SK-N-SH (cell line): ENCODE results near the gene TRMT44. TPM values are rescaled to one million over a fixed set of nuclear protein-coding genes. Genes with fewer than 3 reads are reported as not detected.
A peak's percentile ranks its signal among the peaks of the same experiment; 100 is the strongest.

Experiments
- CTCF ChIA-PET: fragments of 300-600, 350-600 bp; formaldehyde crosslinking; extraction: SDS; loops from one replicate; lab custom pipeline; 2021; lab: Yijun Ruan, JAX
- POLR2A ChIA-PET: fragments of 350-600 bp; sonication (Branson Sonifier 250); formaldehyde crosslinking; extraction: SDS; loops from one replicate; lab custom pipeline; 2020; ENCODE audit warnings: antibody characterized with exemption, inconsistent platforms; lab: Yijun Ruan, JAX
- DNase-seq: peaks from one replicate; pipeline ENCODE4 v3.0.0; 2012
- H2AFZ ChIP-seq: fragments of 200-600 bp; sonication (generic); 2 replicates; pipeline ENCODE4 v1.8.1; 2016; ENCODE audit warnings: antibody characterized with exemption, mild to moderate bottlenecking, low read depth
- H3F3A ChIP-seq: fragments of 200-600 bp; sonication (generic); replicated peaks from 2 replicates; pipeline ENCODE3; 2016; ENCODE audit warnings: antibody characterized with exemption, mild to moderate bottlenecking; ENCODE audit not compliant: insufficient read depth
- H3K27ac ChIP-seq, 2 experiments: fragments of 200-500 bp in 1 of 2; fragments of 200-600 bp in 1 of 2; sonication (Bioruptor generic) in 1 of 2; sonication (generic), shearing (Covaris generic) in 1 of 2; 2 replicates each; pipeline versions ENCODE4 v1.5.1 to v1.6.1; 2014 to 2016; ENCODE audit warnings: low read depth in 2 of 2, inconsistent platforms in 1 of 2, low read length in 1 of 2, mild to moderate bottlenecking in 1 of 2, mixed read lengths in 1 of 2
- H3K27me3 ChIP-seq: fragments of 200-600 bp; sonication (generic), shearing (Covaris generic); 2 replicates; pipeline ENCODE4 v1.6.1; 2016; ENCODE audit warnings: mixed run types; ENCODE audit not compliant: insufficient read depth
- H3K36me3 ChIP-seq, 2 experiments: fragments of 200-500 bp in 1 of 2; fragments of 200-600 bp in 1 of 2; sonication (Bioruptor generic) in 1 of 2; sonication (generic) in 1 of 2; replicated peaks in 1 of 2; 2 replicates each; pipeline versions ENCODE3 to v1.5.1; 2014 to 2016; ENCODE audit warnings: low read length in 1 of 2, mild to moderate bottlenecking in 1 of 2; ENCODE audit not compliant: insufficient read depth in 2 of 2, control insufficient read depth in 1 of 2
- H3K4me1 ChIP-seq, 2 experiments: fragments of 200-500 bp in 1 of 2; fragments of 200-600 bp in 1 of 2; sonication (Bioruptor generic) in 1 of 2; sonication (generic), shearing (Covaris generic) in 1 of 2; 2 replicates each; pipeline versions ENCODE4 v1.5.1 to v1.6.1; 2014 to 2016; ENCODE audit warnings: low read depth in 1 of 2, low read length in 1 of 2, mixed run types in 1 of 2; ENCODE audit not compliant: insufficient read depth in 2 of 2, control insufficient read depth in 1 of 2
- H3K4me2 ChIP-seq: fragments of 200-600 bp; sonication (generic), shearing (Covaris generic); 2 replicates; pipeline ENCODE4 v1.6.1; 2017; ENCODE audit warnings: mixed run types
- H3K4me3 ChIP-seq, 2 experiments: fragments of 200-500 bp in 1 of 2; fragments of 200-600 bp in 1 of 2; sonication (Bioruptor generic) in 1 of 2; sonication (generic), shearing (Covaris generic) in 1 of 2; 2 replicates each; pipeline versions ENCODE4 v1.5.1 to v1.8.1; 2014 to 2016; ENCODE audit warnings: low read depth in 2 of 2, inconsistent platforms in 1 of 2, low read length in 1 of 2, mild to moderate bottlenecking in 1 of 2, mixed read lengths in 1 of 2, moderate library complexity in 1 of 2
- H3K79me2 ChIP-seq: fragments of 200-600 bp; sonication (generic); 2 replicates; pipeline ENCODE4 v1.8.1; 2017; ENCODE audit warnings: mild to moderate bottlenecking; ENCODE audit not compliant: insufficient read depth
- H3K9ac ChIP-seq: fragments of 200-600 bp; sonication (generic); 2 replicates; pipeline ENCODE4 v1.6.1; 2017; ENCODE audit warnings: mixed run types
- H3K9me2 ChIP-seq: fragments of 200-600 bp; sonication (generic); 2 replicates; pipeline ENCODE4 v1.6.1; 2017; ENCODE audit warnings: mixed run types
- H3K9me3 ChIP-seq: fragments of 200-600 bp; sonication (generic); 2 replicates; pipeline ENCODE4 v1.6.1; 2017; ENCODE audit warnings: mixed run types, mild to moderate bottlenecking, moderate library complexity
- H4K20me1 ChIP-seq: fragments of 200-600 bp; sonication (generic); 2 replicates; pipeline ENCODE4 v1.6.1; 2017; ENCODE audit warnings: mild to moderate bottlenecking, mixed run types; ENCODE audit not compliant: insufficient read depth
- ELF1 ChIP-seq: IDR thresholded peaks from 2 replicates; pipeline ENCODE4 v1.4.0; 2012
- FOSL2 ChIP-seq: IDR thresholded peaks from 2 replicates; pipeline ENCODE4 v1.4.0; 2012; ENCODE audit warnings: low read depth, mild to moderate bottlenecking, moderate library complexity, borderline replicate concordance
- FOXJ3 ChIP-seq: sonication (generic); formaldehyde crosslinking; IDR thresholded peaks from 2 replicates; pipeline ENCODE4 v1.5.1; 2020; ENCODE audit warnings: mild to moderate bottlenecking, missing genetic modification reagents
- FOXM1 ChIP-seq: IDR thresholded peaks from 2 replicates; pipeline ENCODE4 v1.4.0; 2012; ENCODE audit warnings: low read depth, mild to moderate bottlenecking
- GABPA ChIP-seq: IDR thresholded peaks from 2 replicates; pipeline ENCODE4 v1.4.0; 2012; ENCODE audit warnings: low read depth, mild to moderate bottlenecking
- GATA2 ChIP-seq: sonication (generic); formaldehyde crosslinking; IDR thresholded peaks from 2 replicates; pipeline ENCODE4 v1.5.0; 2020; ENCODE audit warnings: mild to moderate bottlenecking, missing genetic modification reagents
- JUND ChIP-seq: IDR thresholded peaks from 2 replicates; pipeline ENCODE4 v1.4.0; 2012
- NFIC ChIP-seq: IDR thresholded peaks from 2 replicates; pipeline ENCODE4 v1.4.0; 2012; ENCODE audit warnings: borderline replicate concordance
- POLR2AphosphoS5 ChIP-seq: IDR thresholded peaks from 2 replicates; pipeline ENCODE4 v1.6.1; 2012; ENCODE audit warnings: low read depth, low read length
- RAD21 ChIP-seq: IDR thresholded peaks from 2 replicates; pipeline ENCODE4 v1.6.1; 2012; ENCODE audit warnings: mild to moderate bottlenecking, low read length
- RCOR1 ChIP-seq: fragments of 150-350 bp; IDR thresholded peaks from 2 replicates; pipeline ENCODE4 v1.6.1; 2017; ENCODE audit warnings: antibody characterized with exemption, low read length
- SIN3A ChIP-seq: IDR thresholded peaks from 2 replicates; pipeline ENCODE4 v1.6.1; 2012; ENCODE audit warnings: low read depth, mild to moderate bottlenecking, low read length, moderate library complexity, borderline replicate concordance
- SMC3 ChIP-seq: IDR thresholded peaks from 2 replicates; pipeline ENCODE4 v1.6.1; 2012; ENCODE audit warnings: low read depth, low read length, improper control_type of control experiment
- YY1 ChIP-seq: IDR thresholded peaks from 2 replicates; pipeline ENCODE4 v1.4.0; 2012; ENCODE audit warnings: low read depth, mild to moderate bottlenecking
- ZBTB33 ChIP-seq: IDR thresholded peaks from 2 replicates; pipeline ENCODE4 v1.4.0; 2012; ENCODE audit warnings: low read depth, borderline replicate concordance
- WGBS: methylation state at CpG from one replicate; pipeline ENCODE4 v1.1.6; 2017; ENCODE audit warnings: low lambda C conversion rate; 5-methylcytosine and 5-hydroxymethylcytosine counted together
- polyA plus RNA-seq, 3 experiments: library from polyadenylated mRNA; depleted of rRNA; stranded (reverse); fragments of >200 nt; gene quantifications; 2 replicates each; pipeline ENCODE4 v1.2.3, GENCODE V29; 2012
- TF ChIP-seq, protein P1 (sequence below): IDR thresholded peaks from 2 replicates; pipeline ENCODE4 v1.4.0; 2012; ENCODE audit warnings: low read depth, borderline replicate concordance
- TF ChIP-seq, protein P2 (sequence below): fragments of 150-350 bp; IDR thresholded peaks from 2 replicates; pipeline ENCODE4 v1.6.1; 2016; ENCODE audit warnings: mild to moderate bottlenecking, low read depth, low read length
- TF ChIP-seq, protein P3 (sequence below): IDR thresholded peaks from 2 replicates; pipeline ENCODE4 v1.4.0; 2012; ENCODE audit warnings: low read depth

TRMT44 gene
- polyA plus RNA-seq, 1 of the 3 experiments (the other 2 are of a cell fraction): 6.0 TPM

DNA sequence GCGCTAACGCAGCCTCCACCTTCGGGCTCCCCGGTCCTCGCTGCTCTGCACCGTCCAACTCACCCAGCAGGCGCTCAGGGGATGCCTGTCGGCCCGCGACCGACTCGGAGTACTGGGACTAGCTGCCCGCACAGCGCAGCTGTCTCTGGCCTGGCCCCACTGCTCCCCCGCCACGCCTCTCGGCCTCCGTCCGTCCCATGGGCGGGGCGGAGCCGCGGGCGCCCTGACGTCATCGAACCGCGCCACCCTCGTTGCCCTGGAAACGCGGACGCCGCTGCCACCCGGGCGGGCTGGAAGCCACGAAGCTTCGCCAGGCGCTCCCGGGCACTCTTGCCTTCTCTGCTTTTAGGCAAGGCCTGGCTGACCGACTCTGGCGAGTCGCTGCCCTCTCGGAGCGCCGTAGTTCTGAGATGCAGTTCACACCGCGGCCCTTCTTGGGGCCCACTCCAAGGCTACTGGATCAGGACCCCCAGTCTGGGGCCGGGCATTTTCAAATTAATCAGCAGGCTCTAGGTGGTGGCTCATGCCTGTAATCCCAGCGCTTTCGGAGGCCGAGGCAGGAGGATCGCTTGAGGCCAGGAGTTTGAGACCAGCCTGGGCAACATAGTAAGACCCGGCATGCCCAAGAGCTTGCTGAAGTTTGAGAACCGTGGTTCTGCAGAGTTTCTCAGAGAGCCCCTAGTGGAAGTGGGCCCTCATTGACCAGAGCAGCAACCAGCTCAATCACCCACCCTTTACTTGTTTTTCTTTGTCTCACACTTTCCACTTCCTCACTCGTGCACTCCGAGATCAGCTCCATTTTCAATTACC is 12.1 kb upstream of the TRMT44 start (continued):
- TF ChIP-seq FOSL2 (no peak; the same call in 1 of the 2 replicates), SIN3A (peak; percentile 90), ZBTB33 (peak; percentile 29; the same call in 1 of the 2 replicates), ELF1 (peak; percentile 54; the same call in 1 of the 2 replicates), POLR2AphosphoS5 (peak; percentile 69; the same call in 1 of the 2 replicates)
- TF ChIP-seq, all 33 proteins: peak for 11

DNA sequence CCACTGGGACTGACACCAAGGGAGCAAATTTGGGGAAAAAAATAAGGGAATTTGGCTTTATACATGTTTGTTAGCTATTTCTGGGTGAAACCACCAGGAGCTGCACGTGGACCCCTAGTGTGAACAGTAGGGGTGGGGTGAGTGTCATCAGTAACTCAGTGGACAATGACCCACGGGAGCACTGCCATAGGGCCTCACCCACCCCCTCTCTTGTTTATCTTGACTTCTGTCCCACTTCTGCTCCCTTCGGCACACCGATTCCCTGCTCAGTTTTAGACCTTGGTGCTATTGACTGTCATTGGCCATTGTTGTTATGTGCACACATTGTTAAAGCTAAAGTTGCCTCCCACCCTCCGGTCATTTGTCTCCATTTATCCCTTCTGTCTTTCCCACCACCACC is 9.0 kb upstream of the TRMT44 start:
- ChIA-PET CTCF (no interaction called here), POLR2A (interaction anchor here (1.4 kb wide), 1 partner anchor 168 kb away, joined by 3 read pairs; no protein-coding TSS in a partner anchor)
- H3K27ac ChIP-seq: no peak overlapping the region
- H3K27me3 ChIP-seq: no peaks in the 10 kb centered on the region
- H3K4me3 ChIP-seq: no peak overlapping the region
- 94% methylated on average over 5 of the region's 5 CpGs for WGBS
- H3K4me1 ChIP-seq: peaks cover 0 to 16% of the 10 kb centered on the region in 2 experiments; a peak in 1 of 4 replicates
- H3K9me3 ChIP-seq: no peaks in the 10 kb centered on the region
- no peak overlapping the region for H2AFZ ChIP-seq
- TF ChIP-seq JUND: no peak
- H3K4me2 ChIP-seq: no peak overlapping the region
- no peak for DNase-seq
- peaks cover 19% of the 10 kb centered on the region for H3K79me2 ChIP-seq
- no peaks in the 10 kb centered on the region for H4K20me1 ChIP-seq
- peaks cover 3 to 5% of the 10 kb centered on the region in 2 experiments for H3K36me3 ChIP-seq
- no peak overlapping the region for H3K9ac ChIP-seq
- H3F3A ChIP-seq: no peaks in the 10 kb centered on the region
- H3K9me2 ChIP-seq: no peaks in the 10 kb centered on the region

DNA sequence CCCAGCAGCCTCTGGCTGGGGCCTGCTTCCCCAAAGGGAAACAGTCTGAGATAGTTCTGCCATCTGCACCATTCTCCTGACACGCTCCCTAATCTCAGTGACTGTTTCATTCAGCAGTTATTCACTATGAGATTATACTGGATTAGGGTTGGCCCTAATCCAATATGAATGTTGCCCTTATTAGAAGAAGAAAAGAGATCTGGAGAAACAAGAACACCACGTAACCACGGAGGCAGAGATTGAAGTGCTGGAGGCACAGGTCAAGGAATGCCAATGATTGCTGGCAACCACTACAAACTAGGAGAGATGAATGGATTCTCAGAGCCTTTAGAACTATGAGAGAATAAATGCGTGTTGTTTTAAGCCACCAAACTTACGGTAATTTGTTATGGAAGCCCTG is 7.4 kb upstream of the TRMT44 start:
- Histone ChIP-seq H3K9me3 (no peaks in the 10 kb centered on the region), H3K4me3 (no peak overlapping the region), H3K9ac (no peak overlapping the region), H3K79me2 (peaks cover 23% of the 10 kb centered on the region), H3F3A (no peaks in the 10 kb centered on the region), H3K4me1 (peaks cover 0 to 7% of the 10 kb centered on the region in 2 experiments; a peak in 1 of 4 replicates), H3K27ac (no peak overlapping the region; a peak in 1 of 4 replicates), H3K9me2 (no peaks in the 10 kb centered on the region), H3K4me2 (no peak overlapping the region), H3K27me3 (no peaks in the 10 kb centered on the region), H2AFZ (no peak overlapping the region), H3K36me3 (peaks cover 3 to 5% of the 10 kb centered on the region in 2 experiments), H4K20me1 (no peaks in the 10 kb centered on the region)
- DNase-seq: no peak
- 86% methylated on average over 5 of the region's 5 CpGs for WGBS
- CTCF ChIA-PET: no interaction called here
- POLR2A ChIA-PET: no interaction called here
- TF ChIP-seq, protein P1, sequence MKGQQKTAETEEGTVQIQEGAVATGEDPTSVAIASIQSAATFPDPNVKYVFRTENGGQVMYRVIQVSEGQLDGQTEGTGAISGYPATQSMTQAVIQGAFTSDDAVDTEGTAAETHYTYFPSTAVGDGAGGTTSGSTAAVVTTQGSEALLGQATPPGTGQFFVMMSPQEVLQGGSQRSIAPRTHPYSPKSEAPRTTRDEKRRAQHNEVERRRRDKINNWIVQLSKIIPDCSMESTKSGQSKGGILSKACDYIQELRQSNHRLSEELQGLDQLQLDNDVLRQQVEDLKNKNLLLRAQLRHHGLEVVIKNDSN: no peak
- TF ChIP-seq RCOR1 (no peak), ZBTB33 (no peak), GABPA (no peak), RAD21 (no peak), ELF1 (no peak), FOXM1 (no peak), NFIC (no peak), SMC3 (no peak), GATA2 (CRISPR knock-in tag) (no peak), FOXJ3 (no peak), YY1 (no peak)
- TF ChIP-seq, protein P2, sequence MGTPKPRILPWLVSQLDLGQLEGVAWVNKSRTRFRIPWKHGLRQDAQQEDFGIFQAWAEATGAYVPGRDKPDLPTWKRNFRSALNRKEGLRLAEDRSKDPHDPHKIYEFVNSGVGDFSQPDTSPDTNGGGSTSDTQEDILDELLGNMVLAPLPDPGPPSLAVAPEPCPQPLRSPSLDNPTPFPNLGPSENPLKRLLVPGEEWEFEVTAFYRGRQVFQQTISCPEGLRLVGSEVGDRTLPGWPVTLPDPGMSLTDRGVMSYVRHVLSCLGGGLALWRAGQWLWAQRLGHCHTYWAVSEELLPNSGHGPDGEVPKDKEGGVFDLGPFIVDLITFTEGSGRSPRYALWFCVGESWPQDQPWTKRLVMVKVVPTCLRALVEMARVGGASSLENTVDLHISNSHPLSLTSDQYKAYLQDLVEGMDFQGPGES: no peak
- TF ChIP-seq, protein P3, sequence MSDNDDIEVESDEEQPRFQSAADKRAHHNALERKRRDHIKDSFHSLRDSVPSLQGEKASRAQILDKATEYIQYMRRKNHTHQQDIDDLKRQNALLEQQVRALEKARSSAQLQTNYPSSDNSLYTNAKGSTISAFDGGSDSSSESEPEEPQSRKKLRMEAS: no peak
